GM12864 (cell line): ENCODE measurements around the gene CLBA1.
"Not testable (repeated sequence)": the region's sequence is repeated elsewhere in the genome, so short reads cannot be mapped to it uniquely, and the experiment has no call there.

Experiments used
- DNase-seq: peaks from one replicate; pipeline ENCODE4 v3.0.0-alpha.2; 2011; ENCODE audit warnings: low read depth
- H3K4me3 ChIP-seq: 2 replicates; pipeline ENCODE4 v1.5.1; 2011; ENCODE audit warnings: mild to moderate bottlenecking, low read depth, low read length, control low read depth
- CTCF ChIP-seq: IDR thresholded peaks from 2 replicates; pipeline ENCODE4 v1.5.1; 2011; ENCODE audit warnings: low read depth, mild to moderate bottlenecking, moderate library complexity, low read length, control low read depth, inconsistent platforms; ENCODE audit errors: missing control alignments

CLBA1 gene

DNA sequence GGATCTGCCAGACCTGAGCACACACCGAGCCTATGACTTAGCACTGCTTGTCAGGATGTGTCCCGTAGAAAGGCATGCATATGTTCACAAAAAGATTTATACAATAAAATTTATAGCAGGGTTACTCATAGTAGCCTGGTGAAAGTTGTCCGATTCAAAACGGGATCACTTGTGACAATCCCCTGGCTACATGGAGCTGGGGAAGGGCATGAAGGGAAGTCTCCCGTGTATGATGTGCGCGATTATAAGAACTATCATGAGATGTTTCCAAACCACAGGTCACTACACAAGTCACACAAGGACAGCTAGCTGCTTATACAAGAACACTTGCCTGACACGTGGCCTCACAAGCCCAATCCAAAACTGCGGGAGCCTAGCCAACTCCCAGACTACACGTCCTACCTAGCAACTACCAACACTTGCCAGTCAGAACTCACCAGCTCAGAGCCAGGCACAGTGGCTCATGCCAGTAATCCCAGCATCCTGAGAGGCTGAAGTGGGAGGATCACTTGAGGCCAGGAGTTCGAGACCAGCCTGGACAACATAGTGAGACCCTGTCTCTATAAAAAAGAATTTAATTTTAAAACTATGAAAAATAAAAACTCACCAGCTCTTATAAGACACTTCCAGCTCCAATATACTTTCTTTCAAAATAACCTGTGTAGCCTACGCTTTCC is 42.8 kb downstream of the CLBA1 start:
- no peak for TF ChIP-seq CTCF
- no peak overlapping the region for H3K4me3 ChIP-seq
- no peak for DNase-seq

- TF ChIP-seq CTCF, result no peak
- no peak overlapping the region for H3K4me3 ChIP-seq
- DNase-seq, result no peak
These were observed 43.8 kb downstream of the CLBA1 start for GRCh38 chr14:105029402-105029801.

GRCh38 chr14:105030194-105030593 is 44.6 kb downstream of the CLBA1 start:
- no peak overlapping the region for H3K4me3 ChIP-seq
- no peak for TF ChIP-seq CTCF
- DNase-seq, result no peak

DNA sequence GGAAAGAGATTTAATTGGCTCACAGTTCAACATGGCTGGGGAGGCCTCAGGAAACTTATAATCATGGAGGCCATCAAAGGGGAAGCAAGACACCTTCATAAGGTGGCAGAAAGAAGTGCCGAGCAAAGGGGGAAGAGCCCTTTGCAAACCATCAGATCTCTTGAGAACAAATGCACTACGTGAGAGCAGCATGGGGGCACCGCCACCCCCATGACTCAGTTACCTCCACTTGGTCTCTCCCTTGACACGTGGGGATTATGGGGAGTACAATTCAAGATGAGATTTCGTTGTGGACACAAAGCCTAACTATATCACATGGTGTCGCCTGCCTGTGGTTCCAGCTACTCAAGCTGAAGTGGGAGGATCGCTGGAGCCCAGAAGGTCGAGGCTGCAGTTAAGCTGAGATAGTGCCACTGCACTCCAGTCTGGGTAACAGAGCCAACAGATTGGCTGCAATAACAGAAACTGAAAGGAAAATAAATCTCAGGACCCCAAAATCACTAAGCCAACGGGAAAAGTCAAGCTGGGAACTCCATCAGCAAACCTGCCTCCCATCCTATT is 45.3 kb downstream of the CLBA1 start:
- no peak for TF ChIP-seq CTCF
- H3K4me3 ChIP-seq, result no peak overlapping the region
- no peak for DNase-seq

DNA sequence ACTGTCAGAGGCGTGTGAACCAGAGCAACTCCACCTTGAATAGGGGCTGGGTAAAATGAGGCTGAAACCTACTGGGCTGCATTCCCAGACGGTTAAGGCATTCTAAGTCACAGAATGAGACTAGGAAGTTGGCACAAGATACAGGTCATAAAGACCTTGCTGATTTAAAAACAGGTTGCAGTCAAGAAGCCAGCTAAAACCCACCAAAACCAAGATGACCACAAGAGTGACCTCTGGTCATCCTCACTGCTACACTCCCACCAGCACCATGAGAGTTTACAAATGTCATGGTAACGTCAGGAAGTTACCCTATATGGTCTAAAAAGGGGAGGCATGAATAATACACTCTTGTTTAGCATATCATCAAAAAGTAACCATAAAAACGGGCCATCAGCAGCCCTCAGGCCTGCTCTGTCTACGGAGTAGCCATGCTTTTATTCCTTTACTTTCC is 46.9 kb downstream of the CLBA1 start:
- DNase-seq, H3K4me3 ChIP-seq: not testable (repeated sequence)

DNA sequence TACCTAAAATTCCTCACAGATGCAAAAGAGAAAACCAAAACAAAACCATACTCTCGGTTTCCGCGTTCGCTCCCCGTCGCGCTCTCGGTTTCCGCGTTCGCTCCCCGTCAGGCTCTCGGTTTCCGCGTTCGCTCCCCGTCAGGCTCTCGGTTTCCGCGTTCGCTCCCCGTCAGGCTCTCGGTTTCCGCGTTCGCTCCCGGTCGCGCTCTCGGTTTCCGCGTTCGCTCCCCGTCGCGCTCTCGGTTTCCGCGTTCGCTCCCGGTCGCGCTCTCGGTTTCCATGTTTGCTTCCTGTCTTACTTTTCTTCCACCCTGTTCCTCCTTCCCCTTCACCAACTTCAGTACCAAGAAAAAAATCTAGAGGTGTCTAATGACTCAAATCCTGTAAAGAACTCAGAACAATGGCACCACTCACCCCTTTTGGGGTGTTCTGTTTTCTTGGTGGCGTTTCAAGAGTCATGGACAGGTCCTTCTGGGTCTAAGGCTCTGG is 47.9 kb downstream of the CLBA1 start:
- H3K4me3 ChIP-seq, DNase-seq: not testable (repeated sequence)

DNA sequence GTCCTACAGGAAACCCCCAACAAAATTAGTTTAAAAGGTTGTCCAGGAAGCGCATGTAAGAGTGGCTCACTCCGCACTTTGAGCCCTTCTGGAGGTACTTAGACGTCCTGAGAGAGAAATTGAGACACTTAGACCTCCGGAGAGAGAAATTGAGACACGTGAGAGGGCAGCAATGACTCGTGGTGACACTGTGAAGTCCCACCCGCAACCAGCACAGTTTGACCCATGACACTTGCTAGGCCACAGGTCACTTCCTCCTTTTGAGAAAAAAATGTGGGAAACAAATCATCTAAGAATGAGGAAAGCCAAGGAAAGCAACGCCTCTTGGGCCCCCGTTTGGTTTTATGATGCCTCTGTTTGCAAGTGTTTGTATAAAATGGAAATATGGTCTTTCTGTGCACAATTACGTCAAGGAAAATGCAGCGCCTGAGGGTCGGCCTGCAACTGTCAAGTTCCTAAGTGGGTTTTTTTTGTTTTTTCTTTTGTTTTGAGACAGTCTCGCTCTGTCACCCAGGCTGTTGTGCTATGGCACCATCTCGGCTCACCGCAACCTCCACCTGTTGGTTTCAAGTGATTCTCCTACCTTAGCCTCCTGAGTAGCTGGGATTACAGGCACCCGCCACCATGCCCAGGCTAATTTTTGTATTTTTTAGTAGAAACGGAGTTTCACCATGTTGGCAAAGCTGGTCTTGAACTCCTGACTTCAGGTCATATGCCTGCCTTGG is 48.9 kb downstream of the CLBA1 start:
- DNase-seq, result no peak
- TF ChIP-seq CTCF, result no peak
- H3K4me3 ChIP-seq, result no peak overlapping the region

- DNase-seq, H3K4me3 ChIP-seq: not testable (repeated sequence)
These were observed 50.0 kb downstream of the CLBA1 start for GRCh38 chr14:105035616-105036015.
